GM11168 (cell line): ENCODE results near the gene KCNT1.

Experiments used
- in situ Hi-C: fragments of 300-500 bp; cut with MboI; formaldehyde crosslinking; loops from one replicate; pipeline ENCODE4 v1.12.0; 2022; ENCODE audit warnings: low sequenced_read_pairs; ENCODE audit not compliant: unreplicated experiment

The KCNT1 gene

DNA sequence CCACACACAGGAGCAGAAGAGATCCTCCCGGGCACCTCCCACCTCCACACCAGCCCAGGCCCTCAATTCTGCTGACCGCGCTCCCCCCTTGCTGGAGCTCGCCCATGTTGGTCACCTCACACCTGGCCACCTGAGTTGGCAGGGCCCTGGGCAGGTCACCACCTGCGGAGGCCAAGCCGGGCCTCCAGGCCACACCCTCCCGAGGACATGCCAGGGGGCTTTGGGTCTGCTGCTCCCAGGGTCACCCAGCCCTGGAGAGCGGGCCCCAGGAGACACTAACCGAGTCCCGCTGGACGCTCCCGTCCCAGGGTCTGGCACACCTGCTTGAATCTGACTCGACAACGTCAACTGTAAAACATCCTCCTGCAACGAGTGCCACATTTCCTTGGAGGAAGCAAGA, 4.8 kb upstream of the KCNT1 start:
- in situ Hi-C loops: no loop called here

DNA sequence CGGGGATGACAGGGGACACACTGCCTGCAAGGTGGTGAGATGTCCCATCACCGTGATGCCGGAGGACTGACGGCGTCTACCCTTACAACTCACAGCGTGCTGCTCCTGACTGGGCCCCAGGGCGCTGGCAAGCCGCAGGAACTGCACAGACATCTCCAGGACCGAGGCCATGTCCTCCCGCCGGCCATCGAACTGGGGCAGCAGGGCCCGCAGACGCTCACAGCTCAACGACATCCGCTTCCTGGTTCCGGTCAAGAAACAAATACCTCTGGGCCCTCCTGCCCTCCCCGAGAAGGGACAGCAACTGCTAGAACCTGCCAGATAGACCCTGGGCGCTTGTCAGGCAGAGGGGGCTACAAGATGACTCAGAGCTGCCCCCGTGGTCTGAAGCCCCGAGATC, 3.7 kb upstream of the KCNT1 start:
- in situ Hi-C loops: no loop called here

DNA sequence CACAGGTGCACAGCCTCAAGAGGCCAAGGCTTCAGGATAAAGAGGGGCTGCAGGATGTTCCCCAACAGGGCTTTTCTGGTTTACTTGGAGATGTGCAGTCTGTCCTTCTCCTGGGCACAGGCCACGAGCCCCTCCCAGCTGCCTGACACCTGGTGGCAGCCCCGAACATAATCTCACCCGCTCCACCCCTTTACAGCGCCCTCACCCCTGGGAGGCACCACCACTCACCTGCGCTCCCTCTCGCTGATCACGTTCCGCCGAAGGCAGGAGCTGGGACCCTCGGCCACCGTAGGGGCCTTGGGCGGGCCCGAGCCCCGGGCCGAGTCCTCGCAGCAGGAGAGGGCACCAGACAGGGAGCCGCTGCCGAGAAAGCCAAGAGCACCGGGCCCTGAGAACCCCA, 3.2 kb upstream of the KCNT1 start:
- in situ Hi-C loops: no loop called here

DNA sequence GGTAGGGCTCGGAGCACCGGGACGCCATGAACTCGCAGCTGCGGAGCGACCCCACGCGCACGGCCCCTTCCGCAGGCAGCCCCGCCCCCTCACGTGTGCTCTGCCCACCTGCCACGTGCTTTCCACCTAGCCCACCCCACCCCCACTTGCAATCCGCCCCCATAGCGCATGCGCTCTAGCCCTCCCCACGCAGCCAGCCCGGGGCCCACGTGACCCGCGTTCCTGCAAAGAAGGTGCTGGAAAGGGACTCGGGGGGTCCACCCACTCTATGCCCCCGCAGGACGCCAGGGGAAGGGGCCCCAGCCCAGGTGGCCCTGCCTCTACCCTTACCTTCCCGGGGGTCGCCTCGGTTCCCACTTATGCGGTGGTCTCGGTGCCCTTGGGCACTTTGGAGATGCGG, 2.5 kb upstream of the KCNT1 start, which contains the start of gene SOHLH1:
Gene SOHLH1 (minus strand): TSS at position 42 of the 400 bp plus-strand sequence. CDS start 14 bp downstream, at position 28.
- in situ Hi-C loops: no loop called here

DNA sequence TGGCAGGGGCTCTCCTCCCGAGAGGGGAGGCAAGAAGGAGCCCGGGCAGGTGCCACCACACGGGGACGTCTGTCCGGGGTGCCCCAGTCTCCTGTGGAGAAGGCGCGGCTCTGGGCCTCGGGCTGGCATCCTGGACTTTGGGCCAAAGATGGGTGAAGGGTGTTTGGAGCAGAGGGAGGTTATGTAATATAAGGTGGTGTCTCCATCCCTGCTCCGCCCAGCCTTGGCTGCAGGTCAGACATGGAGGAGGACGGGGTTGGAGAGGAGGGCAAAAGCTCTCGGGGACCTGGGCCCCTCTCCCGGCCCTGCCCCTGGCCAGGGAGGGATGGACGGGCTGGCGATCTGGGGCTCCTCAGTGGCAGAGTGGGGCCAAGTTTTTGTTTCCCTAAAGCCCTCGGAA, 1.5 kb upstream of the KCNT1 start:
- in situ Hi-C loops: no loop called here

DNA sequence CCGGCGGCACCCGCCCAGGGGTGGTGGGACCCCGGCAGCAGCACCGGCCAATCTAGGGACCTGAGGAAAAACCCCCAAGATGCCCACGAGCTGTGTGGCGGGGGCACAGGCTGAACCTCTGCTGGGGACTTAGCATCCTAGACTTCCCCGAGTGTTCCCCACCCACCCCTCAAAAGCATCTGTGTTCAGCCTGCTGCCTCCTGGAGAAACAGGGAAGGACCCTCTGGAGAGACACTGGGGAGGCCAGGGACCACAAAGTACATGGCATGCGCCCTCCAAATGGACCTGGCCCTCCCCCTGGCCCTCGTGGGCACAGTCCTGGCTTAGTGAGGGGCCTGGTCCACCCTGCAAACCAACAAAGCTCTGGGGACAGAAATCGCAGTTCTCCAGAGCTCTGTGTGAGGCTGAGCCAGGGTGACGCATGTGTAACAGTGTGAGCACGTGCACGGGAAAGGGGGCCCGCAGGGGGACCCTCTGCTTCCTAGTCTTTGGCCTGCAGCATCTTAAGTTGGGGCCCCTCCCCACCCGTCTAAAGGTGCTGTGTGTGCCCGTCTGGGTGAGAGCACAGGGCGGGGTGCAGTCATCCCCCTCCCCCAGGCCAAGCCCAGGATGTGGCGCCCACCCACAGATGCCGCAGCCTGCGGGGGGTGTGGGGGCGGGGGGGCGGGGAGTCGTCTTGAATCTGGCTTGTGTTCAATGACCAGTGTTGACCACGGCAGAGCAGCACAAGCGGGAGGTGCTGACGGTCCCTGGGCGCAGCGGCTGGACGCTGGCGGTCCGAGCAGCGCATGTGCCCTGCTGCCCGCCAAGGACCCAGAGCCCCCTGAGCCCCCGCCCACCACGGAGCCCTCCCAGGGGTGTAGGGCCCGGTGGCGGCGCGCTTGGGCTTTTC, 672 bp upstream of the KCNT1 start:
- in situ Hi-C loops: no loop called here

DNA sequence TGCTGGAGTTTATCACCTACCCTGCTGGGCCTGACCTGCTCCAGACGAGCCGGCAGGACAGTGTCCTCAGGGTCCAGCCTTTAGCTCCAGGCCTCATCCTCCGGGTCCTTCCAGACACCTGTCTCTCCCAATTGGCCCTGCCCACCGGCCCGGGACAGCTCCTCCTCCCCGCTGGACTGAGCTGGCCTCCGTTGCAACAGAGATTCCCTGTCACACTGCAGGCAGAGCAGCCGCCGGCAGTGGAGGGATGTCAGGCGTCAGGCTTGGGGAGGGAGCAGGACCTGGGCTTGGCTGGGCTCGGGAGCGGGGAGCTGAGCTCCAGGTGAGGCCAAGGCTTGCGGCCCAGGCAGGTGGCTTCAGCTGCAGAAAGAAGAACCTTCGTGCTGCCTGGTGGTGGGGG, 1.7 kb downstream of the KCNT1 start:
- in situ Hi-C loops: no loop called here

DNA sequence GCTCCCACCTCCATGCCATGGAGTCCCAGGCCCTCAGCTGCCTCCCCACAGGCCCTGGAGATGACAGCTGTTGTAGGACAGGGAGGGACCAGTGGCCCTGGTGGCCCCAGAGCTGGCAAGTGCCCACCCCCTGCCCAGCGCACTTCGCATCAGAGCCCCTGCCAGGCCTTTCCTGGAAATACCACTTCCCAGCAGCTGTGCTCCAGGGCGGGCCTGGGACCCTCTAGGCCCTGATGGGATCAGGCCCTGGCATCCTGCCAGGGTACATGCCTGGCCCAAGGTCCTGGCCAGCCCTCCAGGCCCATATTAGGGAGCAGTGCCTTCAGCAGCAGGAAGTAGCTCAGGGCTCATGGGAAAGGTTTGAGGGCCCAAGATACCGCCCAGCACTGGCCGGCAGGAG, 2.5 kb downstream of the KCNT1 start:
- in situ Hi-C loops: no loop called here

DNA sequence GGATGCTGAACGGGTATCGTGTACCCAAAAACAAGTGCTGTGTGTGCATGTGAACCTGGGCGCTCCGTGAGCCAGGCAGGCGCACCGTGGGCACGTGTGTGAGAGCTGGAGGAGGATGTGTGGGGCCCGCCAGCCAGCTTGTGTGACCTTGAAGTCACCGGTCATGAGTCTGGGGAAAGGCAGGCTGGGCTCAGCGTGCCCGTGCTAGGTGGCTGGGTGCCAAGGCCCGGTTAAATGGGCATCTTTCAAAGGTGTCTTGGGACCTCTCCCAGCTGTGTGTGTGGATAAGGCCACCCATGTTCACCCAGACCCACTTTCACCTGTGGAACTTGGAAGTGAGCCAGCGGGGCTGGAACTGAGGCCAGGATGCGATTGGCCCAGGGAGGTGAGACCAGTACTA, 3.4 kb downstream of the KCNT1 start:
- in situ Hi-C loops: no loop called here

DNA sequence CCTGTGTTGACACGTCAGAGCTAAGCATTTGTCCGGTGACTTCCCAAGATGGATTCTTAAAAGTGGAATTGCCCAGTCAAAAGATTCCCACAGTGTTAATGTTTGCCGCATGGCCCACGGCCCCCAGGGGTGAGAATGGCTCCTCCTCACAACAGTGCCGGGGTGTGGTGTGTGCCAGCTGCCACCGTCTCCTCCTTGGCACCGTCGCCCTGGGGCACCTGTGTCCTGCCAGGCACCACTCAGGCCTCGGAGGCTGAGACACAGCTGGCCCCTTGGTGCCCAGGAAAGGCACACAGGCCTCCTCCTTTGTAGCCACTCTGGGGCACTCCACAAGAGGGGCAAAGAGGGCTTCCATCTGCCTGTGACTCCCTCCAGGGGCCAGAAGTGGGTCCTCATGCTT, 4.3 kb downstream of the KCNT1 start:
- in situ Hi-C loops: no loop called here

DNA sequence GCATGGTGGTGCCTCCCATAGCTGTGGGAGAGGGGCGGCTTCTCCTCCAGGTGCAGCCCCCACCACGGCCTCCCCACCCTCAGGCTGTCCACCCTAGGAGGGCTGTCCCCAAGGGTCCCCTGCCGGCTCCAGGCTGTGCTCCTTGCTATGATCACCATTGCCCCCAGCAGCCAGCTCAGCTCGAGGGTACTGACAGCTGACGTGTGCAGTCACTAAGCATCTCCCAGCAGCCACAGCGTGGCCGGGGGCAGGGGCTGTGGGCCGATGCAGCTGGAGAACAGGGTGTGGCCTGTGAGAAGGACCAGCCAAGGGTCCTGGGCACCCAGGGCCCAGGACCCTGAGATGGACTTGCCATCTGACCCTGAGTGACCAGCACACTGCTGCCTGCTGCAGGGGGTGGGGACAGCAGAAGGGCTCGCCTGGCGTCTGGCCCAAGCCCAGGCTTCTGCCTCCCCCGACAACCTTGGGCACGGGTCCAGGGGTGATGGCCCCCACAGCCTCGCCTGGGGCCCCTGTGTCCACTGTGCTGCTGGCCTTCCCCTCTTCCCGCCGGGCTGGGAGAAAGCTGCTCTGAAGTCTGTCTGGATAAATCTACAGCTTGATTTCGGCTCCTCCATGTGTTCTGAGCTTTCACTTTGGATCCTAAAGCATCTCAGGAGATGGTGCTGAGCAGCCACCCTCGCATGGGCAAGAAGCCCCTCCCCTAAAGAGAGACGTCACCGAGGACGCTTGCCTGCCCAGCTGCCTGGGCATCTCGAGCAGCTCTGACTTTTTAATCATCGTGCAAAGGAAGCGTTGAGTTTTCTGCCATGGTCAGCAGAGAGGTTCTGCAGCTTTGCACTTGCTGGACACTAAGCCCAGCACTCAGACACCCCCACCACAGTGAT, 5.5 kb downstream of the KCNT1 start:
- in situ Hi-C loops: no loop called here

DNA sequence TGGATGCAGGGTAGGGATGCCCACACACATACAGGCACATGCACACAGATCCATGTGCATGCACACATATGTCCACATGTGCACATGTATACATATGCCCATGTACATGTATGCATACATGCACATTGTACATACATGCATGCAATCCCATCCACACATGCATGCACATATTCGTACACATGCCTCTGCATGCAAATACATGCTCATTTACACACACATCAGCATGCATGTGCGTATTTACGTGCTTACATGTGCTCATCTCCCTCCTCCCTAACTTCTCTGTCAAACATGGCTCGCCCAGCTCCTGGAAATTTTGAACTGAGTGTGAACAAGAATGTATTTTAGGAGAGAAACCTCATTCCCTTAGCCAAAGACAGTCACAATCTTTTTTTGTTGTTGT, 6.2 kb downstream of the KCNT1 start:
- in situ Hi-C loops: no loop called here

DNA sequence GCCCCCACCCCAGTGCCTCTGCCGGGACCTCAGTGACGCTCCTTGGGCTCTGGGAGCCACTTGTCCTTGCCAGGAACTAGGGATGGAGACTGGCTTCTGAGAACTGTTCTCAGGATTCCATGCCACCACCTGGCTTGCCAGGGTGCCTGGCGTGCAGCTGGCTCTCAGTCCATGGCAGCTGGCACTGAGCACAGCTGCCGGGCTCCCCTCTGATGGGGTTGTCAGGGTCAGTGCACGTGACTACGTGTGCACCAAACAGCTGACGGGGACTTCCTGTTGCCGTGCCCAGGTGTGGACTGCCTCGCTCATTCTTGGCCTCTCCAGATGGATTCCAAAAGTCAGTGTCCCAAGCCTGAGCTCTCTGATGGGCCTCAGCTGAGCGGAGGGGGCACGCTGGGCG, 9.4 kb downstream of the KCNT1 start:
- in situ Hi-C loops: no loop called here

DNA sequence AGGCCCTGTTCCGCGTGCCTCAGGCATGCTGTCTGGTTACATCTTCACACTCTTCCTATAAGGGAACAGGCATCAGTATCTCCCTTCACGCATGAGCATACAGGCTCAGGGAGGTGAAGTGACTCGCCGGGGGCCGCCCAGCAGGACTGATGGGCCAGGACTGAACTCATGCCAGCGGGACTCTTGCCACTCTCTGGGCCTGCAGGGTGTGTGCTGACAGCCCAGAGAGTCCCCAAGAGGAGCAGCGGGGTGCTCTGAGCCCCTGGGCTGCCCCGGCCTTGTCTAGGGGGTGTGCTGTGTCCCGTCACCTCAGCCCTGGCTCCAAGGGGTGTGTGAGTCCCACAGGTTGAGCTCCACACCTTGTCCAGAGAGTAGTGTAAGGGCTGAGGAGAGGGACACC, 9.9 kb downstream of the KCNT1 start:
- in situ Hi-C loops: no loop called here

DNA sequence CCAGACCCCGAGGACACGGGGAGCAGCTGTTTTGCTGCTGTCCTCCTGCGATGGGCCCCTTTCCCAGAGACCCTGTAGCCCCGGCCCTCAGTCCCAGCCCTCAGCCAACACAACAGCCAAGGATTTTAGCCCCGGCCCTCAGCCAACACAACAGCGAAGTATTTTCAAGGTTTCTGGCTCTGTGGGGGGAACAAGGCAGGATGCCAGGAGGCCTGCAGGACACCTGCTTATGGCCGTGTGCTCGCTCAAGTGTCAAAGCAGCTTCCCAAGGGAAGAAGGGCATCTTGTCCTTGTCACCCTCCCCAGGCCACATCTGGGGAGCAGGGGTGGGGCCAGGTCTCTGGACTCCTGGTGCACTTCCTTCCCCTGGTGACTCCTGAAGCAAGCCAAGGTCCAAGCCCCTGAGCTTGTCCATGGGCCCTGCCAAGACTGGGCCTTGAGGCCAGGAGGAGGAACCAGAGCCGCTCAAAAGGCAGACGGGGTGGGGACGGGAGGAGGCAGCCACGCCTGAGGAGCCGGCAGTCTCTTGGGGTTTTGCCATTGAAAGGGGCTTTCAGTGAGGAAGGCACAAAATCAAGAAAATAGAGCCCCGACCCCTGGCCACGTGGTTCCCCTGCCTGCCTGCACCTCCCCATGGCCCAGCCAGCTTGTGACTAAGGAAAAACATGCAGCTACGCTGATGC, 10.8 kb downstream of the KCNT1 start:
- in situ Hi-C loops: no loop called here

DNA sequence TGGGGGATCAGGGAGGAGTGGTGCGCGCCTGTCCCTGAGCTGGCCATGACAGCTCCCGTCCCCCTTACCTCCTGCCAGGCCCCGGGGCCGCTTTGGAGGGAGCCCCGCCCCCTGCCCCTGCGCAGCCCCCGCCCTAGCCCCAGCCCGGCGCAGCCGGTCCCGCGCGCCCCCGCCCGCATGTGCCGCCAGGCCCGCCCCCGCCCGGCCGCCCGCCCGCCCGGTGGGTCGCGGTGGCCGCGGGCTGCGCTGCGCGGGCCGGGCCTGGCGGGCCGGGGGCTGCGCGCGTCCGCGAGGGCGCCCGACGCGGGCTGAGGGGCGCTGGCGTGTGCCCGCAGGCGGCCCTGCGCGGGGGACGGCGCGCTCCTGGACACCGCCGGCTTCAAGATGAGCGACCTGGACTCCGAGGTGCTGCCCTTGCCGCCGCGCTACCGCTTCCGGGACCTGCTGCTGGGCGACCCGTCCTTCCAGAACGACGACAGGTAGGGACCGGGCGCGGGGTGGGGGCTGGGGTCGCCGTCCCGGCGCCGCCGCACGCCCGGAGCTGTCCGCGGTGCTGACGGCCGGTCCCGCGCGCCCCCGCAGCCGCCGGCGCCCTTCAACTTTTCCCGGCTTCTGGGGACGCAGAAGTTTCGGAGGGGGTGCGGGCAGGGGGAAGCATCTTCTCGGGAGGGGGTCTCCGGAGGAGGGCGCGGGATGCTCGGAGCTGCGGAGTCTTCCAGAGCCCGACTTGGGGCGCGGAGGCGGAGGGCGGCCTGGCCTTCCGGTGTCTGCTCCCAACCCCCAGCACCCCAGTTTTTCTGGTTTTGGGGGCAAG, 12.5 kb downstream of the KCNT1 start:
- in situ Hi-C loops: no loop called here

DNA sequence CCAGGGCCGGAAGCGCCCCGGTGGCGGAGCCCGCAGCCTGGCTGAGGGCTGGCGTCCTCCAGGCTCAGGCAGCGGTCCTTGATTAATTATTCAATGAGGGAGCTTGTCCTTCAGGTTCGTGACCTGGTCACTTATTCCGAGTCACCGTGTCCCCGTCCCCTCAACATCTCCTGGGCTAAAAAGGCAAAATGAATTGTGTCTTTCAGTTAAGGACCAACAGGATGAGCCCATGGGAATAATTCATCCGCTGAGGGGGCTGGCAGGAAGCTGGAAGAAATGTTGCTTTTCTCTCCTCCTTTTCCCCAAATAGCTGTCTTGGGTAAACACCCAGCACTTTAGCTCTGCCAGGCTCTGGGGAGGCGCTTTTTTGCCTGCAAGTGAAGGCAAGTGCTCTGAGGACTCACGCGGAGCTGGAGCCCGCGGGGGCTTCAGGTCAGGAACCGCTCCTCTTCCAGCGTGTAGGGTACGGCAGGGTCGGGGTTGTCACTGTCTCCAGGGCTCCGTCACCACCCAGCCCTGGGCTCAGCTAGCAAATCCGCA, 13.1 kb downstream of the KCNT1 start:
- in situ Hi-C loops: no loop called here

DNA sequence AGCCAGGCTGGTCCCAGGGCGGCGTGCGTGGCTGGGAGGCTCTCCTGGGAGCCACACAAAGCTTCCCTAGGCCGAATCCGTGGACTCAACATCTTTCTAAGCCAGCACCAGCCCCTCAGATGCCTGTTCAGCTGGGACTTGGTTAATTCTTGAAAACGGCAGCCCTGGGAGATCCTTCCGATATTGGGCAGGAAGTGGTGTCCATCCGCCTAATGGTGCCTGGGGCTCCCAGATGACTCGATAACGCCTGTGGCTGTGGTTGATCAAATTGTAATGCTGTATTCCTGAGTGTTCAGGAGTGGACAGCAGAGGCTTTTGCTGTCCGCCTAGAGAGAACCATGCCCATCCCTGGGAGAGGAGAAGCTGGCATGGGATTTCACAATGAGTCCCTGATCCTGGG, 14.1 kb downstream of the KCNT1 start:
- in situ Hi-C loops: no loop called here

DNA sequence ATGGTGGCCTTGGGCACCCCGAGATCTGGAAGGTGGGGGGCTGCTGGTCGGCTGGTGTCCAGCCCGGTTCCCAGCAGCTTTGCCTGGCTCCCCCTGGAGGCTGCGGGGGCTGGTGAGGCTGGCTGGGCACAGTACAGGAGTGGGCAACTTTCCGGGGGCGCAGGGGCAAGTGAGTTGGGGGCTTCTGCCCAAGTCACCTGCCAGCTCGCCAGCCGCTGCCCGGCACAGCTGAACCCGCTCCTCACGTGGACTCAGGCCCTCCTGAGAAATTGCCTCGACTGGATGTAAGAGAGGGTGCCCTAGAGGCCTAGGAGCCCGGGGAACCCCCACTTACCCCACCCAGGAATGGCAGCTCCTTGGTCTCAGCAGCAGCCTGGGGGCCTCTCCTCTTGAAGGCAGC, 15.4 kb downstream of the KCNT1 start:
- in situ Hi-C loops: no loop called here

DNA sequence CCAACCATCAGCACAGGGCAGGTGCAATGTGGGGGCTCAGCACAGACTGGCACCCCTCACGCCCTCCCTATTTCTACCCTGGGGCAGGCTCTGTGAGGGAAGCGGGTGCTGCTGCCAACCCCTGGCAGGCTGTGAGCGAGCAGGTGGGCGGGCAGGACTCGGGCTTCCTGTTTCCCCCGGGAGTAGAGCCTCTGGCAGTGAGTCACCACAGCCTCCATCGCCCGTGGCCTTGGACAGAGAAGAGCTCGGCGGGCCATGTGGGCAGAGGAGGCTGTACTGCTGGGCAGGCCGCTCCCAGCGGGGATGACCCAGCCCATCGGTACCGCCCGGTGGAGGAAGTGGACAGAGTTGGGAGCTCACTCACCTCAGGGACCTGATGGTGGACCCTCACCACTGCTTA, 16.6 kb downstream of the KCNT1 start:
- in situ Hi-C loops: no loop called here
